Prostate gland (tissue), 2 donors: ENCODE data around the gene PRR20B.
"Not testable (repeated sequence)": the region's sequence is repeated elsewhere in the genome, so short reads cannot be mapped to it uniquely, and the experiment has no call there.

Experiments used
- POLR2A ChIP-seq: fragments of 450-650 bp; IDR thresholded peaks from one replicate; pipeline ENCODE4 v1.6.1; 2016; ENCODE audit warnings: antibody characterized with exemption, mild to moderate bottlenecking
- POLR2AphosphoS5 ChIP-seq: sonication (generic); formaldehyde crosslinking; IDR thresholded peaks from one replicate; pipeline ENCODE4 v1.6.1; 2017; ENCODE audit warnings: antibody characterized with exemption
- TF ChIP-seq, protein P1 (sequence below), 4 experiments: fragments of 200-600 bp in 2 of 4; fragments of 450-650 bp in 2 of 4; sonication (generic) in 2 of 4; IDR thresholded peaks; 1 replicate in 3 of 4; 2 replicates in 1 of 4; pipeline ENCODE4 v1.5.1; 2016 to 2019; ENCODE audit warnings: antibody characterized with exemption in 4 of 4, mild to moderate bottlenecking in 2 of 4, moderate library complexity in 2 of 4

DNA sequence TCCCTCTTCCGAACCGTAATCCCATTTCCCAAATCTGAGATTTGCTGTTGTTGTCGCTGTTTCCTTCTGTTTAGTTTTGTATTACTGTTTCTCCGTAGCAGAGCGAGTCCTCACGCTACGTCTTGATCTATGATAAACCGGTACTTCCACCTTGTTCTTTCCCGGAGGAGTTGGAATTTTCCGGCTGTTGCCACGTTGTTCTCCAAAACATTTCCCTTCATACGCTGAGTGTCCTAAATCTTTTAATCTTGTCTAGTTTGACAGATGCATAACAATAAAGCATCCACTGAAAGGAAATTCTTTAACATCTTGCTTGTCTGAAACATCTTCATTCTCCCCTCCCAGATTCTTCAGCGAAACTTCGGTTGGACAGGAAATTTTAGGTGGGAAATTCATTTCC is 818 bp downstream of the PRR20B start:
- TF ChIP-seq, protein P1, sequence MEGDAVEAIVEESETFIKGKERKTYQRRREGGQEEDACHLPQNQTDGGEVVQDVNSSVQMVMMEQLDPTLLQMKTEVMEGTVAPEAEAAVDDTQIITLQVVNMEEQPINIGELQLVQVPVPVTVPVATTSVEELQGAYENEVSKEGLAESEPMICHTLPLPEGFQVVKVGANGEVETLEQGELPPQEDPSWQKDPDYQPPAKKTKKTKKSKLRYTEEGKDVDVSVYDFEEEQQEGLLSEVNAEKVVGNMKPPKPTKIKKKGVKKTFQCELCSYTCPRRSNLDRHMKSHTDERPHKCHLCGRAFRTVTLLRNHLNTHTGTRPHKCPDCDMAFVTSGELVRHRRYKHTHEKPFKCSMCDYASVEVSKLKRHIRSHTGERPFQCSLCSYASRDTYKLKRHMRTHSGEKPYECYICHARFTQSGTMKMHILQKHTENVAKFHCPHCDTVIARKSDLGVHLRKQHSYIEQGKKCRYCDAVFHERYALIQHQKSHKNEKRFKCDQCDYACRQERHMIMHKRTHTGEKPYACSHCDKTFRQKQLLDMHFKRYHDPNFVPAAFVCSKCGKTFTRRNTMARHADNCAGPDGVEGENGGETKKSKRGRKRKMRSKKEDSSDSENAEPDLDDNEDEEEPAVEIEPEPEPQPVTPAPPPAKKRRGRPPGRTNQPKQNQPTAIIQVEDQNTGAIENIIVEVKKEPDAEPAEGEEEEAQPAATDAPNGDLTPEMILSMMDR (IDR thresholded peaks at IDR 0.05) = not testable (repeated sequence)
- not testable (repeated sequence) for TF ChIP-seq POLR2A, POLR2AphosphoS5
